ENCODE data around the gene OPRL1.

The OPRL1 gene

DNA sequence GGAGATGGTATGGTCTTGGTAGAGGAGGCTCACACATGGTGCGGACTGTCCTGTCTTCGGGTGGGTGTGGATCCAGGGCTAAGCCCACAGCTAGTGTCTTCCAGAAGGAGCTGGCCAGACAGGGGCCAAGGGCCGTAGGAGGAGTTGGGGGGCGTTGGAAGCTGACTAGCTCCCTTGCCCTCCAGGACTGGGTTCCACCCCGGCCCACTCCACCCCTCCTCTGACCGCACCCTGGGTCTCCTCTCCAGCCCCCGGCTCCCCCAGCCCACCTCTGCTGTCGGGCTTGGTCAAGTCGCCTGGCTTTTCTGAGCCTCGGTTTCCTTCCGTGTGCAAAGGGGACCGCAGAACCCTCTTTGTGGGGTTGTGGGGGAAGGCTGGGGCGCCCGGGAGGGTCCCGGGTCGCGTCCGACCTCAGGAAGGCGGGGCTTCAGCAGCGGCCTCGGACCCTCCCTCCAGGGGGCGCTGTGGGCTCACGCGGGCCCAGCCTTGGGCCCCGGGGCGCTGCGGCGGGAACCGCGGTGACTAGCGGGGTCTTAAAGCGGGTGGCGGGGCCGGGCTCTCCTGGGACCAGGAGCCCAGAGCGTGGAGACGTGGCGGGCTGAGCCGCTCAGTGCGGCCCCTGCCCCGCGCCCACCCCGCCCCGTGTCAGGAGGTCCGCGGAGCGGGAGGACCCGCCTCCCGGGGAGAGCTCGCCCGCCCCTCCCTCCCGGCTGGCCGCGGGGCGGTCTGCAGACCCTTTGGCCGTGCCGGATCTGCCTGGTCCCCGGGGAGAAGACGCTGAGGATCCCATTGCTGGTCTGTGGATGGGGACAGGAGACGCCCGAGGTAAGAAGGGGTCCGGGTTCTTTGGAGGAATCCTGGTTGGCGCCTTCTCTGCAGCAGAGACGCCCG is 22.1 kb downstream of the OPRL1 start (continued):
- TF ChIP-seq, protein P1, sequence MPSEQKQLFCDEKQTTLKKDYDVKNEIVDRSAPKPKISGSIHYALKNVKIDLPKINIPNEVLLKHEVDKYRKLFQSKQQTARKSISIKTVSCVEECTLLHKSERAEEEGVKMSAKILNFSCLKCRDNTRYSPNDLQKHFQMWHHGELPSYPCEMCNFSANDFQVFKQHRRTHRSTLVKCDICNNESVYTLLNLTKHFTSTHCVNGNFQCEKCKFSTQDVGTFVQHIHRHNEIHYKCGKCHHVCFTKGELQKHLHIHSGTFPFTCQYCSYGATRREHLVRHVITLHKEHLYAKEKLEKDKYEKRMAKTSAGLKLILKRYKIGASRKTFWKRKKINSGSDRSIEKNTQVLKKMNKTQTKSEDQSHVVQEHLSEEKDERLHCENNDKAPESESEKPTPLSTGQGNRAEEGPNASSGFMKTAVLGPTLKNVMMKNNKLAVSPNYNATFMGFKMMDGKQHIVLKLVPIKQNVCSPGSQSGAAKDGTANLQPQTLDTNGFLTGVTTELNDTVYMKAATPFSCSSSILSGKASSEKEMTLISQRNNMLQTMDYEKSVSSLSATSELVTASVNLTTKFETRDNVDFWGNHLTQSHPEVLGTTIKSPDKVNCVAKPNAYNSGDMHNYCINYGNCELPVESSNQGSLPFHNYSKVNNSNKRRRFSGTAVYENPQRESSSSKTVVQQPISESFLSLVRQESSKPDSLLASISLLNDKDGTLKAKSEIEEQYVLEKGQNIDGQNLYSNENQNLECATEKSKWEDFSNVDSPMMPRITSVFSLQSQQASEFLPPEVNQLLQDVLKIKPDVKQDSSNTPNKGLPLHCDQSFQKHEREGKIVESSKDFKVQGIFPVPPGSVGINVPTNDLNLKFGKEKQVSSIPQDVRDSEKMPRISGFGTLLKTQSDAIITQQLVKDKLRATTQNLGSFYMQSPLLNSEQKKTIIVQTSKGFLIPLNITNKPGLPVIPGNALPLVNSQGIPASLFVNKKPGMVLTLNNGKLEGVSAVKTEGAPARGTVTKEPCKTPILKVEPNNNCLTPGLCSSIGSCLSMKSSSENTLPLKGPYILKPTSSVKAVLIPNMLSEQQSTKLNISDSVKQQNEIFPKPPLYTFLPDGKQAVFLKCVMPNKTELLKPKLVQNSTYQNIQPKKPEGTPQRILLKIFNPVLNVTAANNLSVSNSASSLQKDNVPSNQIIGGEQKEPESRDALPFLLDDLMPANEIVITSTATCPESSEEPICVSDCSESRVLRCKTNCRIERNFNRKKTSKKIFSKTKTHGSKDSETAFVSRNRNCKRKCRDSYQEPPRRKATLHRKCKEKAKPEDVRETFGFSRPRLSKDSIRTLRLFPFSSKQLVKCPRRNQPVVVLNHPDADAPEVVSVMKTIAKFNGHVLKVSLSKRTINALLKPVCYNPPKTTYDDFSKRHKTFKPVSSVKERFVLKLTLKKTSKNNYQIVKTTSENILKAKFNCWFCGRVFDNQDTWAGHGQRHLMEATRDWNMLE (tag by site-specific recombination; conservative IDR thresholded peaks at IDR 0.05; ENCODE audit: low read depth) = no peak
- TF ChIP-seq ZNF596 (tag by site-specific recombination; IDR thresholded peaks at IDR 0.05) = no peak
- TF ChIP-seq ZNF658 (tag by site-specific recombination; IDR thresholded peaks at IDR 0.05) = no peak
- peak; percentile 91 for TF ChIP-seq ZBTB8A (tag by site-specific recombination; IDR thresholded peaks at IDR 0.05)
- TF ChIP-seq ZNF677 (tag by site-specific recombination; IDR thresholded peaks at IDR 0.05) = no peak
- no peak for TF ChIP-seq SALL2 (tag by site-specific recombination; IDR thresholded peaks at IDR 0.05; ENCODE audit: borderline replicate concordance)
- TF ChIP-seq MZF1 (tag by site-specific recombination; IDR thresholded peaks at IDR 0.05; ENCODE audit: borderline replicate concordance) = no peak
- TF ChIP-seq ZNF654 (tag by site-specific recombination; IDR thresholded peaks at IDR 0.05; ENCODE audit: low read depth) = no peak
- TF ChIP-seq ZNF621 (tag by site-specific recombination; IDR thresholded peaks at IDR 0.05) = no peak
- TF ChIP-seq ZNF211 (tag by site-specific recombination; IDR thresholded peaks at IDR 0.05; ENCODE audit: low read depth) = no peak
- TF ChIP-seq, protein P2, sequence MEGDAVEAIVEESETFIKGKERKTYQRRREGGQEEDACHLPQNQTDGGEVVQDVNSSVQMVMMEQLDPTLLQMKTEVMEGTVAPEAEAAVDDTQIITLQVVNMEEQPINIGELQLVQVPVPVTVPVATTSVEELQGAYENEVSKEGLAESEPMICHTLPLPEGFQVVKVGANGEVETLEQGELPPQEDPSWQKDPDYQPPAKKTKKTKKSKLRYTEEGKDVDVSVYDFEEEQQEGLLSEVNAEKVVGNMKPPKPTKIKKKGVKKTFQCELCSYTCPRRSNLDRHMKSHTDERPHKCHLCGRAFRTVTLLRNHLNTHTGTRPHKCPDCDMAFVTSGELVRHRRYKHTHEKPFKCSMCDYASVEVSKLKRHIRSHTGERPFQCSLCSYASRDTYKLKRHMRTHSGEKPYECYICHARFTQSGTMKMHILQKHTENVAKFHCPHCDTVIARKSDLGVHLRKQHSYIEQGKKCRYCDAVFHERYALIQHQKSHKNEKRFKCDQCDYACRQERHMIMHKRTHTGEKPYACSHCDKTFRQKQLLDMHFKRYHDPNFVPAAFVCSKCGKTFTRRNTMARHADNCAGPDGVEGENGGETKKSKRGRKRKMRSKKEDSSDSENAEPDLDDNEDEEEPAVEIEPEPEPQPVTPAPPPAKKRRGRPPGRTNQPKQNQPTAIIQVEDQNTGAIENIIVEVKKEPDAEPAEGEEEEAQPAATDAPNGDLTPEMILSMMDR (tag by site-specific recombination; IDR thresholded peaks at IDR 0.05) = peak; percentile 91
- no peak for TF ChIP-seq ZBTB21 (tag by site-specific recombination; IDR thresholded peaks at IDR 0.05)
- TF ChIP-seq ZNF768 (tag by site-specific recombination; IDR thresholded peaks at IDR 0.05) = no peak
- TF ChIP-seq ZNF48 (tag by site-specific recombination; IDR thresholded peaks at IDR 0.05) = no peak
- TF ChIP-seq SCRT2 (tag by site-specific recombination; IDR thresholded peaks at IDR 0.05) = no peak
- peak; percentile 46; the same call in 1 of the 2 replicates for TF ChIP-seq ZNF121 (tag by site-specific recombination; IDR thresholded peaks at IDR 0.05)
- 0 out of 2 replicates have a peak, but pooled peaks have one; percentile 16 for TF ChIP-seq ZBTB7A (tag by site-specific recombination; IDR thresholded peaks at IDR 0.05; ENCODE audit: low read depth)
- TF ChIP-seq WT1 (tag by site-specific recombination; IDR thresholded peaks at IDR 0.05) = no peak
- TF ChIP-seq, protein P3, sequence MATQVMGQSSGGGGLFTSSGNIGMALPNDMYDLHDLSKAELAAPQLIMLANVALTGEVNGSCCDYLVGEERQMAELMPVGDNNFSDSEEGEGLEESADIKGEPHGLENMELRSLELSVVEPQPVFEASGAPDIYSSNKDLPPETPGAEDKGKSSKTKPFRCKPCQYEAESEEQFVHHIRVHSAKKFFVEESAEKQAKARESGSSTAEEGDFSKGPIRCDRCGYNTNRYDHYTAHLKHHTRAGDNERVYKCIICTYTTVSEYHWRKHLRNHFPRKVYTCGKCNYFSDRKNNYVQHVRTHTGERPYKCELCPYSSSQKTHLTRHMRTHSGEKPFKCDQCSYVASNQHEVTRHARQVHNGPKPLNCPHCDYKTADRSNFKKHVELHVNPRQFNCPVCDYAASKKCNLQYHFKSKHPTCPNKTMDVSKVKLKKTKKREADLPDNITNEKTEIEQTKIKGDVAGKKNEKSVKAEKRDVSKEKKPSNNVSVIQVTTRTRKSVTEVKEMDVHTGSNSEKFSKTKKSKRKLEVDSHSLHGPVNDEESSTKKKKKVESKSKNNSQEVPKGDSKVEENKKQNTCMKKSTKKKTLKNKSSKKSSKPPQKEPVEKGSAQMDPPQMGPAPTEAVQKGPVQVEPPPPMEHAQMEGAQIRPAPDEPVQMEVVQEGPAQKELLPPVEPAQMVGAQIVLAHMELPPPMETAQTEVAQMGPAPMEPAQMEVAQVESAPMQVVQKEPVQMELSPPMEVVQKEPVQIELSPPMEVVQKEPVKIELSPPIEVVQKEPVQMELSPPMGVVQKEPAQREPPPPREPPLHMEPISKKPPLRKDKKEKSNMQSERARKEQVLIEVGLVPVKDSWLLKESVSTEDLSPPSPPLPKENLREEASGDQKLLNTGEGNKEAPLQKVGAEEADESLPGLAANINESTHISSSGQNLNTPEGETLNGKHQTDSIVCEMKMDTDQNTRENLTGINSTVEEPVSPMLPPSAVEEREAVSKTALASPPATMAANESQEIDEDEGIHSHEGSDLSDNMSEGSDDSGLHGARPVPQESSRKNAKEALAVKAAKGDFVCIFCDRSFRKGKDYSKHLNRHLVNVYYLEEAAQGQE (tag by site-specific recombination; IDR thresholded peaks at IDR 0.05) = no peak
- TF ChIP-seq ZNF664 (tag by site-specific recombination; IDR thresholded peaks at IDR 0.05) = no peak
- TF ChIP-seq ZNF514 (tag by site-specific recombination; IDR thresholded peaks at IDR 0.05) = no peak
- no peak for TF ChIP-seq OVOL3 (tag by site-specific recombination; IDR thresholded peaks at IDR 0.05)
- TF ChIP-seq ZNF785 (tag by site-specific recombination; IDR thresholded peaks at IDR 0.05) = no peak
- TF ChIP-seq ZNF366 (tag by site-specific recombination; conservative IDR thresholded peaks at IDR 0.05) = no peak
- TF ChIP-seq YY1 (tag by site-specific recombination; IDR thresholded peaks at IDR 0.05) = no peak
- TF ChIP-seq SCRT1 (tag by site-specific recombination; IDR thresholded peaks at IDR 0.05; ENCODE audit: borderline replicate concordance) = no peak
- TF ChIP-seq GLIS2 (tag by site-specific recombination; IDR thresholded peaks at IDR 0.05) = 0 out of 2 replicates have a peak, but pooled peaks have one; percentile 53
- no peak for TF ChIP-seq ZNF184 (tag by site-specific recombination; IDR thresholded peaks at IDR 0.05)
- no peak for TF ChIP-seq ZNF223 (tag by site-specific recombination; IDR thresholded peaks at IDR 0.05)
- TF ChIP-seq ZNF37A (tag by site-specific recombination; IDR thresholded peaks at IDR 0.05) = no peak
- no peak for TF ChIP-seq GFI1B (tag by site-specific recombination; IDR thresholded peaks at IDR 0.05)
- no peak for TF ChIP-seq GLI4 (tag by site-specific recombination; IDR thresholded peaks at IDR 0.05)

All from HEK293 (cell line).